ENCODE data around the gene SLC8A3. TPM values are rescaled to one million over a fixed set of nuclear protein-coding genes. Genes with fewer than 3 reads are reported as not detected.

The SLC8A3 gene
- polyA plus RNA-seq, 1 donor = 0.42 TPM

GRCh38 chr14:70014406-70015095 is 174.2 kb downstream of the SLC8A3 start:
- H3K27me3 ChIP-seq (ENCODE audit: control insufficient read depth, insufficient read depth, low read length) = no peaks in the 10 kb centered on the region
- no peaks in the 10 kb centered on the region for H3K36me3 ChIP-seq (ENCODE audit: control insufficient read depth, insufficient read depth, low read length)
- no peaks in the 10 kb centered on the region for H3K9me3 ChIP-seq (ENCODE audit: control insufficient read depth, low read depth, low read length)
- no peak overlapping the region for H3K27ac ChIP-seq (ENCODE audit: low read length)
- H3K4me3 ChIP-seq (ENCODE audit: low read length) = no peak overlapping the region
- H3K4me1 ChIP-seq (ENCODE audit: control insufficient read depth, insufficient read depth, low read length) = no peaks in the 10 kb centered on the region
- DNase-seq = no peak
- no CpG with 5 or more reads among the region's 7 CpGs for WGBS (ENCODE audit: insufficient coverage, low lambda C conversion rate)

GRCh38 chr14:70013271-70013873 is 175.4 kb downstream of the SLC8A3 start:
- DNase-seq = peak in 1 of 2 donors; percentile 21
- WGBS (ENCODE audit: insufficient coverage, low lambda C conversion rate) = no CpG with 5 or more reads among the region's 2 CpGs

GRCh38 chr14:70011708-70012107 is 177.0 kb downstream of the SLC8A3 start:
- WGBS (ENCODE audit: insufficient coverage, low lambda C conversion rate) = 83% methylated on average over 1 of the region's 7 CpGs
- Histone ChIP-seq H3K9me3 (ENCODE audit: control insufficient read depth, low read depth, low read length) (no peaks in the 10 kb centered on the region), H3K36me3 (ENCODE audit: control insufficient read depth, insufficient read depth, low read length) (no peaks in the 10 kb centered on the region), H3K27me3 (ENCODE audit: control insufficient read depth, insufficient read depth, low read length) (no peaks in the 10 kb centered on the region), H3K4me1 (ENCODE audit: control insufficient read depth, insufficient read depth, low read length) (no peaks in the 10 kb centered on the region), H3K4me3 (ENCODE audit: low read length) (no peak overlapping the region), H3K27ac (ENCODE audit: low read length) (no peak overlapping the region)
- no peak for DNase-seq

More at GRCh38 chr14:70013271-70013873, 175.4 kb downstream of the SLC8A3 start:
- no peaks in the 10 kb centered on the region for H3K9me3 ChIP-seq (ENCODE audit: control insufficient read depth, low read depth, low read length)
- no peaks in the 10 kb centered on the region for H3K4me1 ChIP-seq (ENCODE audit: control insufficient read depth, insufficient read depth, low read length)
- H3K4me3 ChIP-seq (ENCODE audit: low read length) = no peak overlapping the region
- H3K27ac ChIP-seq (ENCODE audit: low read length) = no peak overlapping the region
- no peaks in the 10 kb centered on the region for H3K36me3 ChIP-seq (ENCODE audit: control insufficient read depth, insufficient read depth, low read length)
- H3K27me3 ChIP-seq (ENCODE audit: control insufficient read depth, insufficient read depth, low read length) = no peaks in the 10 kb centered on the region

GRCh38 chr14:70011098-70011497 is 177.7 kb downstream of the SLC8A3 start:
- Histone ChIP-seq H3K27me3 (ENCODE audit: control insufficient read depth, insufficient read depth, low read length) (no peaks in the 10 kb centered on the region), H3K4me1 (ENCODE audit: control insufficient read depth, insufficient read depth, low read length) (no peaks in the 10 kb centered on the region), H3K36me3 (ENCODE audit: control insufficient read depth, insufficient read depth, low read length) (no peaks in the 10 kb centered on the region), H3K4me3 (ENCODE audit: low read length) (no peak overlapping the region), H3K9me3 (ENCODE audit: control insufficient read depth, low read depth, low read length) (no peaks in the 10 kb centered on the region), H3K27ac (ENCODE audit: low read length) (no peak overlapping the region)
- WGBS (ENCODE audit: insufficient coverage, low lambda C conversion rate) = 100% methylated on average over 2 of the region's 6 CpGs
- no peak for DNase-seq

GRCh38 chr14:70009961-70010360 is 178.8 kb downstream of the SLC8A3 start:
- no peak for DNase-seq
- no peaks in the 10 kb centered on the region for H3K36me3 ChIP-seq (ENCODE audit: control insufficient read depth, insufficient read depth, low read length)
- H3K27ac ChIP-seq (ENCODE audit: low read length) = no peak overlapping the region
- H3K9me3 ChIP-seq (ENCODE audit: control insufficient read depth, low read depth, low read length) = no peaks in the 10 kb centered on the region
- no CpG with 5 or more reads among the region's 8 CpGs for WGBS (ENCODE audit: insufficient coverage, low lambda C conversion rate)
- H3K4me3 ChIP-seq (ENCODE audit: low read length) = no peak overlapping the region
- H3K27me3 ChIP-seq (ENCODE audit: control insufficient read depth, insufficient read depth, low read length) = no peaks in the 10 kb centered on the region
- H3K4me1 ChIP-seq (ENCODE audit: control insufficient read depth, insufficient read depth, low read length) = peaks cover 10% of the 10 kb centered on the region

GRCh38 chr14:70008284-70009262 is 180.2 kb downstream of the SLC8A3 start:
- no peak for DNase-seq
- H3K27ac ChIP-seq (ENCODE audit: low read length) = no peak overlapping the region
- no peaks in the 10 kb centered on the region for H3K9me3 ChIP-seq (ENCODE audit: control insufficient read depth, low read depth, low read length)
- H3K4me3 ChIP-seq (ENCODE audit: low read length) = no peak overlapping the region
- H3K4me1 ChIP-seq (ENCODE audit: control insufficient read depth, insufficient read depth, low read length) = peaks cover 16% of the 10 kb centered on the region
- H3K27me3 ChIP-seq (ENCODE audit: control insufficient read depth, insufficient read depth, low read length) = no peaks in the 10 kb centered on the region
- no peaks in the 10 kb centered on the region for H3K36me3 ChIP-seq (ENCODE audit: control insufficient read depth, insufficient read depth, low read length)
- WGBS (ENCODE audit: insufficient coverage, low lambda C conversion rate) = no CpG with 5 or more reads among the region's 6 CpGs

- peak; percentile 20 to 42 for DNase-seq
- Histone ChIP-seq H3K9me3 (ENCODE audit: control insufficient read depth, low read depth, low read length) (no peaks in the 10 kb centered on the region), H3K4me3 (ENCODE audit: low read length) (no peak overlapping the region), H3K27me3 (ENCODE audit: control insufficient read depth, insufficient read depth, low read length) (no peaks in the 10 kb centered on the region), H3K4me1 (ENCODE audit: control insufficient read depth, insufficient read depth, low read length) (peaks cover 16% of the 10 kb centered on the region), H3K36me3 (ENCODE audit: control insufficient read depth, insufficient read depth, low read length) (no peaks in the 10 kb centered on the region), H3K27ac (ENCODE audit: low read length) (no peak overlapping the region)
- no CpG with 5 or more reads among the region's 6 CpGs for WGBS (ENCODE audit: insufficient coverage, low lambda C conversion rate)
These were observed 182.1 kb downstream of the SLC8A3 start for GRCh38 chr14:70006699-70007098.

GRCh38 chr14:70005281-70005805 is 183.4 kb downstream of the SLC8A3 start:
- Histone ChIP-seq H3K36me3 (ENCODE audit: control insufficient read depth, insufficient read depth, low read length) (no peaks in the 10 kb centered on the region), H3K9me3 (ENCODE audit: control insufficient read depth, low read depth, low read length) (no peaks in the 10 kb centered on the region), H3K27ac (ENCODE audit: low read length) (peak overlapping the region; percentile 51), H3K27me3 (ENCODE audit: control insufficient read depth, insufficient read depth, low read length) (no peaks in the 10 kb centered on the region), H3K4me1 (ENCODE audit: control insufficient read depth, insufficient read depth, low read length) (peaks cover 16% of the 10 kb centered on the region), H3K4me3 (ENCODE audit: low read length) (no peak overlapping the region)
- DNase-seq = peak; percentile 86 to 93
- WGBS (ENCODE audit: insufficient coverage, low lambda C conversion rate) = no CpG with 5 or more reads among the region's 5 CpGs

- no peak for DNase-seq
- WGBS (ENCODE audit: insufficient coverage, low lambda C conversion rate) = no CpG with 5 or more reads among the region's 2 CpGs
- H3K27ac ChIP-seq (ENCODE audit: low read length) = peak overlapping the region; percentile 14
- H3K27me3 ChIP-seq (ENCODE audit: control insufficient read depth, insufficient read depth, low read length) = no peaks in the 10 kb centered on the region
- H3K9me3 ChIP-seq (ENCODE audit: control insufficient read depth, low read depth, low read length) = no peaks in the 10 kb centered on the region
- H3K4me1 ChIP-seq (ENCODE audit: control insufficient read depth, insufficient read depth, low read length) = peaks cover 16% of the 10 kb centered on the region
- no peak overlapping the region for H3K4me3 ChIP-seq (ENCODE audit: low read length)
- H3K36me3 ChIP-seq (ENCODE audit: control insufficient read depth, insufficient read depth, low read length) = no peaks in the 10 kb centered on the region
These were observed 184.0 kb downstream of the SLC8A3 start for GRCh38 chr14:70004791-70005190.

Measured in large intestine (tissue), 3 donors.